RKO (cell line): ENCODE results near the gene B4GALNT1.
"Not testable (repeated sequence)": the region's sequence is repeated elsewhere in the genome, so short reads cannot be mapped to it uniquely, and the experiment has no call there.

Experiments
- DNase-seq: peaks from one replicate; pipeline ENCODE4 v3.0.0-alpha.2; 2016; ENCODE audit warnings: low spot score

B4GALNT1 gene

GRCh38 chr12:57620936-57621496 lies 12.0 kb downstream of the B4GALNT1 start:
- DNase-seq, result no peak

GRCh38 chr12:57620245-57620935 lies 12.6 kb downstream of the B4GALNT1 start:
- no peak for DNase-seq

DNA sequence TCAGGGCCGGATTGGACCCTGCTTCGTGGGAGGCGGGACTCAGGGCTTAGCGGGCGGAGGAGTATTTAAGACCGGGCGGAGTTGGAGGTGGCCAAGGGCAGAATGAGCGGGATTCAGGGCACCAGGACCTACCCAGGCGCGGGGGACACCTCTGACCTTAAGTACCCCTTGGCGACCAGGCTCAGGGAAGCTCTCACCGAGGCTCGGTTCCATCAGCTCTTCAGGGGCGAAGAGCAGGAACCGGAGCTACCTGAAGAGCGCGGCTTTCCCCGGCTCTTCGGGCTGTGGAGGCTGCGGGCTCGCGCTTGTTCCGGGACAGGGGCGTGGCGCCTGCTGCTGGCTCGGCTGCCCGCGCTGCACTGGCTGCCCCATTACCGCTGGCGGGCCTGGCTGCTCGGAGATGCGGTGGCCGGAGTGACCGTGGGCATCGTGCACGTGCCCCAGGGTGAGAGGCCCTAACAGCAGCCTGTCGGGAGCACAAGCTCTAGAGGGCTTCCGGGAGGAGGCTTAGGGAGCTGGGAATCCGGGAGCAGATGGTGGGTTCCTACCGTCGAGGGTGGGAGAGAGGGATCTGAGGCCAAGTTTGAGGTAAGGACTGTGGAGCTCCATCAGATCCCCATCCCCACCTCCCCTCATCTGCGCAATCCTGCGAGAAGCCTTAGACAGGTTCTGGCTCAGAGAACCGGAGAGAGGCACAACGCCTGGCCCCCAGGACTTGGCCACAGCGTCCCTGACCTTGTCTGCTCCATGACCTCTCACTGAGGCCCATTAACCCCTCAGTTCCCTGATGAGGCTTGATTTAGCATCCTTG lies 13.4 kb downstream of the B4GALNT1 start:
- DNase-seq, result no peak

GRCh38 chr12:57618966-57619433 lies 14.0 kb downstream of the B4GALNT1 start:
- no peak for DNase-seq

- not testable (repeated sequence) for DNase-seq
These were observed 14.6 kb downstream of the B4GALNT1 start for GRCh38 chr12:57618431-57618830.

DNA sequence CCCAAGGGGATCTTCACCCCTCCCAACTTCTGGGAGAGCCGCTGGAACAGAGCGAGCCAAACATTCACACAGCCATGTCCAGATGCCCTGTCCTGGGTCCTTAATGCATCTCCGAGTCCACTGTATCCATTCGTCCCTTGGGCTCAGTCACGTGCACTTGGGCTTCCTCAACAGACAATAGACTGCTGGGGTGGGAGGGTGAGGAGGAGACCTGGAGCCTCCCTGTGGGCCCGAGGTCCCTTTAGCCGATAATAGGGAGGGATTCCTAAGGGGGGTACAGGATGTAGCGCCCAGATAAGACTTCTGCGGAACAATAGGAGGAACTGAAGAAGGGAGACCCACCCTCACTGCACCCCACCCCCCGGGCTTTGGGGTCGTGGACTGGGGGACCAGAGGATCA lies 15.1 kb downstream of the B4GALNT1 start:
- no peak for DNase-seq

DNA sequence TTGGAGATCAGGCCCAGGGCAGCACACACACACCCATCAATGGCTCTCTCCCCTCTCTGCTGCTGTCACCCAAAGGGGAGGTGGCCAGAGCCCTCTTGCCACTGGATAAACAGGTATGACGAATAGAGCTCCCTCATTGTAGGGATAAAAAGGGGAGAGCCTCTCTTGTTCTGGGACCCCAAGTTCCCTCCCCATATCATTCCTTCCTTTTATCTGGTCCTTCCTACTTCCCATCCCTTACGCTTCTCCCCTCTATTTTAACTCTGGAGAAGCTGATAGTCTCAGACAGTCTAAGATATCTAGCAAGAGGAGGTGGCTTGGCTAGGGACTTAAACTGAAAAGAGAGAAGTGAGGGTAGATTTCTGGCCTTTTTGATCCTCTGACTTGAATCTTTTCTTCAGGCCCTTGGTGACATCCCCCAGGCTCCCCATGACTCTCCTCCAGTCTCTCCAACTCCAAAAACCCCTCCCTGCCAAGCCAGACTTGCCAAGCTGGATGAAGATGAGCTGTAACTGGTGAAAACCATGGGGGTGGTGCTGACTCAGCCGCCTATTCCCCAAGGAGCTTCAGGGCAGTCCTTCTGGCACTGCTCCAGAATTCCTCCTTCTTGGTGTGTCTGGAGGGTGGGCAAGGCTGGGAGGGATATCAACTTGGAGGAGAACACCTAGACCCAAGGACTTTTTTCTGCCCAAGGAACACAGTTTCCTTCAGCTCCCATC lies 16.5 kb downstream of the B4GALNT1 start:
- peak; percentile 26 for DNase-seq

DNA sequence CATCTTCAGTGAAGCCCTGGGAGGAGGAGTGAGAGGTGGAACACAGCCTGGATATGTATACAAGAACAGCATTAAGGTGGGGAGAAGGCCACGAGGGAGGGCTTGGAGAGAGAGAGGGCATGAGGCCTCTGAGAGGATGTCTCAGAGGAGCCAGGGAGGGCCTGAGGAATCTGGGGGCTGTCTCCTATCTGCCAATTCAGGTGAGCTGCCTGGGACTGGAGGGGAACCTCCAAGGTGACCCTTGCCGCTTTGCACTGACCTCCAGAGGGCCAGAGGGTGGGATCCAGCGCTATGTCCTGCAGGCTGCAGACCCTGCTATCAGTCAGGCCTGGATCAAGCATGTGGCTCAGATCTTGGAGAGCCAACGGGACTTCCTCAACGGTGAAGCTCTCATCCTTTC lies 17.4 kb downstream of the B4GALNT1 start:
- no peak for DNase-seq

DNA sequence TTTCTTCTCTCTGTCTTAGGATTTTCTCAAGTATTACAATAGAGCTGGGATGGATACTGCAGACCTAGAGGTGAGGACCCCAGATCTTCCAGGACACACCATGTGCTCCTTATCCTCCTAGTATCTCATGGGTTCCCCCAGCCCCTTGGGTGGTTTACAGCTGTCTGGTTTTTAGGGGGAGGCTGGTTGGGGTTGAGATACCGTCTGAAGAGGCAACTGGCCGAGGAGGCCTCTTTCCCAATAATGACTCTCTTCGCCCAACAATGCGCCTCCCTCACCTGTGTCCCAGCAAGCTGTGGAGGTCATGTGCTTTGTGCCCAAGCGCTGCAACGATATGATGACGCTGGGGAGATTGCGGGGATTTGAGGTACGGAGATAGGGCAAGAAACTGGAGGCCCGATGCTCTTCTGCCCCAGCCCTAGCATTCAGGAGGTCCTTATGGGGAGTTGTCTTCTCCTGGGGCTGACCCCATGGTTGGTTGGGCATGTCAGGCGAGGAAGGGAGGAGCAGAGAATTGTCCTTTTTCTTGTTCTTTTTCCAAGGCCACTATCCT lies 18.0 kb downstream of the B4GALNT1 start:
- no peak for DNase-seq

DNA sequence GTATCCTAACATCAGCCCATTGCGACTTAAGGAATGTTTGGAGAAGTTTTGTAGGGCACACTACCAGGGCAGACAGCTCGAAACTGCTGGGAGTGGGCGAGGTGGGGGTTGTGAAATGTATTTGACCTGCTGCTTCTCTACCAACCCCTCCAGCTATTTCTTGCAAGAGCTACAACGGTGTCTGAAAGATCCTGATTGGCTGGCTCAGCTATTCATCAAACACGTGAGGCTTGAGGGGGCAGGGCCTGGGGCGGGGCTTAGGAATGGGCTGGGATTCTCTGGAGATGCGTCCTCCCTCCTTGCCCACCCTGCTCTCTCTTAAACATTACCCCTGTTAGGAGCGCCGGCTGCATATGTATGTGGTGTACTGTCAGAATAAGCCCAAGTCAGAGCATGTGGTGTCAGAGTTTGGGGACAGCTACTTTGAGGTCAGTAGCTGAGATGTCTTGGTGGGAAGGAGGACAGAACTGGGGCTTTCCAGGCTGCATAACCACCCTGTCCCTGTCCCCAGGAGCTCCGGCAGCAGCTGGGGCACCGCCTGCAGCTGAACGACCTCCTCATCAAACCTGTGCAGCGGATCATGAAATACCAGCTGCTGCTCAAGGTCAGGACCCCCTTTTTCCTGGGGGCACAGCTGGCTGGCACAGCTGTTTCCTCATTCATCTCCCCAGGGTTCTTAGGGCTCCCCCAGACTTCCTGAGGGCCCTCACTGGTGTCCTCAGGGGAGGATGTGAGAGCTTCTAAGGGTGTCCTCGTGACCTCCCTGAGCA lies 18.6 kb downstream of the B4GALNT1 start:
- no peak for DNase-seq

DNA sequence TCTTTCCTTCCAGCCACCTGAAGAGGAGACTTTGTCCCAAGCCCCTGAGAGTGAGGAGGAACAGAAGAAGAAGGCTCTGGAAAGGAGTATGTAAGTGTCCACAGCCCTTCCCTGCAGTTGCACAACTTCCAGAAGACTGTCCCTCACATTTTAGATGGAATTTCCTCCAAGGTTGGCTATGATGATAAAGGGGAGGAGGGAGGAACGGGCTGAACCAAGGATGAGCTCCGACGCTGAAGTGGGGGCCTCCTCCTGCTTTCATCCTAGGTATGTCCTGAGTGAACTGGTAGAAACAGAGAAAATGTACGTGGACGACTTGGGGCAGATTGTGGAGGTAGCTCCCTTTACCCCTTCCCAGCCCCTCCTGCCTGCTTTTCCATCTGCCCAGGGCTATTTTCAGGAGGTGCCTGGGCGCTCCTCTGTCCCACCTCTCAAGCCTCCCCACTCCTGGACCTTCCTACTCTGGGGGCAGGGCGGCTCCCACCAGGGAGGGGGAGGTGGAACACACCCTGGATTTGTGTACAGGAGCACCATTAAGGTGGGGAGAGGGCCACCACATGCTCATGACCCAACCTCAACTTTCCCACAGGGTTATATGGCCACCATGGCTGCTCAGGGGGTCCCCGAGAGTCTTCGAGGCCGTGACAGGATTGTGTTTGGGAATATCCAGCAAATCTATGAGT lies 19.4 kb downstream of the B4GALNT1 start:
- DNase-seq, result no peak

- DNase-seq, result no peak
These were observed 20.1 kb downstream of the B4GALNT1 start for GRCh38 chr12:57612711-57613426.

- DNase-seq, result no peak
These were observed 20.9 kb downstream of the B4GALNT1 start for GRCh38 chr12:57611827-57612710.

- no peak for DNase-seq
These were observed 21.7 kb downstream of the B4GALNT1 start, which contains the start of gene ARHGEF25 for GRCh38 chr12:57611108-57611826. Gene ARHGEF25, plus strand, starts transcription at chr12:57611435. Its CDS starts 460 bp downstream, at chr12:57611895.

GRCh38 chr12:57610554-57611107 lies 22.4 kb downstream of the B4GALNT1 start:
- DNase-seq, result no peak

DNA sequence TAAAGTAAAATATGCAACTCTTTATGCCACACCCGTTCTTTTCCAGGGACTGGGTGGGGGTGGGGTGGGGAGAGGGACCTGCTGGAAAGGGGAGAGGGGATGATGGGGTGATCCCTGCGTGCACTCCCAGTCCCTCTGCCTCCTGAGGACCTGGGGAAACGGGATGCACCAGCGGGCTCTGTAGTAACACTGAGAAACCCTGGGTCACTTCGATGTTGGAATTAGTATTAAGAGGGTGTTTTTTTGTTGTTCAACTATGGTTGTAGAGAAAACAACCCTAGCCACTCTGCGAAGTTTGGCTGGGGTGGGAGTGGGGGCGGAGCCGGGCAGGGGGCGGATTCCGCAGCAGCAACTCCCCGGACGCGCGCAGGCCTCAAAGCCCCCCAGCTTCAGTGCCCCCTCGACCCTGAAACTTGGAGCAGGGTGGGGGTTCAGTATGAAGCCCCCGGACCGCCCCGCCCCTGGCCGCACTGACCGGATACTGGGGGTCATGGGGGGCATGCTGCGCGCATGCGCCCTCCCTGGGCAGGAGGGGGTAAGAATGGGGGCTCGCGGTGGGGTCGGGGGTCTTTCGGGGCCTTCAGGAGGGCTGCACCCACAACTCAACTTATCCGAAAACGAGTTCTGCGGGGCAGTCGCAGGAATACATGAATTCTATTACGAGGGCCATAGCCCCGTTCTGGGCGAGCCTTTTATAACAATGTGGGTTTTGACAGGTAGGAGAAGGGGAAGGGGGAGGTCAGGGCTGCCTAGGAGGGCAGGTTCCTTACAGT lies 23.0 kb downstream of the B4GALNT1 start:
- no peak for DNase-seq
